IMR-90 (cell line): ENCODE results near the gene SLC28A2. TPM values are rescaled to one million over a fixed set of nuclear protein-coding genes. Genes with fewer than 3 reads are reported as not detected.

Experiments
- ATAC-seq: fragments of 200-7000 bp; cut with Tn5 transposase; 2 replicates; pipeline ENCODE4 v1.9.1; 2020; ENCODE audit warnings: low read depth, mild to moderate bottlenecking, moderate library complexity
- BruUV-seq: library from RNA; stranded (reverse); fragments of 400-500 nt; replicated peaks from 2 replicates; lab custom pipeline; 2021; lab: Mats Ljungman, UMichigan
- CTCF ChIA-PET: fragments of 300-600 bp; formaldehyde crosslinking; extraction: SDS; loops from one replicate; lab custom pipeline; 2021; ENCODE audit warnings: antibody characterized with exemption; lab: Yijun Ruan, JAX
- POLR2A ChIA-PET: fragments of 300-600 bp; sonication (Branson Sonifier 250); formaldehyde crosslinking; loops from one replicate; lab custom pipeline; 2022; ENCODE audit warnings: antibody characterized with exemption; ENCODE audit not compliant: unreplicated experiment; lab: Charles Lee
- DNase-seq: peaks from one replicate; pipeline ENCODE4 v3.0.0; 2013
- H2AFZ ChIP-seq: replicated peaks from 2 replicates; pipeline ENCODE3; 2013; ENCODE audit warnings: low read length, mild to moderate bottlenecking; ENCODE audit not compliant: poor library complexity
- H2AK5ac ChIP-seq: 2 replicates; pipeline ENCODE4 v1.6.1; 2013; ENCODE audit warnings: low read depth, low read length, inconsistent platforms
- H2AK9ac ChIP-seq: replicated peaks from 2 replicates; pipeline ENCODE3; 2013; ENCODE audit warnings: mild to moderate bottlenecking, low read depth, low read length, moderate library complexity; ENCODE audit not compliant: poor library complexity
- H2BK120ac ChIP-seq: 2 replicates; pipeline ENCODE4 v1.6.1; 2013; ENCODE audit warnings: low read depth, low read length, inconsistent platforms
- H2BK15ac ChIP-seq: 3 replicates; pipeline ENCODE4 v1.6.1; 2013; ENCODE audit warnings: low read depth, low read length, inconsistent platforms
- H2BK20ac ChIP-seq: 2 replicates; pipeline ENCODE4 v1.6.1; 2013; ENCODE audit warnings: low read depth, mild to moderate bottlenecking, inconsistent platforms, low read length, moderate library complexity
- H2BK5ac ChIP-seq: 2 replicates; pipeline ENCODE4 v1.6.1; 2013; ENCODE audit warnings: mild to moderate bottlenecking, low read depth, low read length, inconsistent platforms; ENCODE audit not compliant: poor library complexity, severe bottlenecking
- H3K14ac ChIP-seq: replicated peaks from 2 replicates; pipeline ENCODE4 v1.6.1; 2013; ENCODE audit warnings: low read depth, low read length, inconsistent platforms
- H3K18ac ChIP-seq: 2 replicates; pipeline ENCODE4 v1.6.1; 2013; ENCODE audit warnings: low read depth, low read length, control low read depth
- H3K23ac ChIP-seq: 2 replicates; pipeline ENCODE4 v1.6.1; 2013; ENCODE audit warnings: low read depth, low read length, inconsistent platforms
- H3K27ac ChIP-seq: 2 replicates; pipeline ENCODE4 v1.5.1; 2013; ENCODE audit warnings: mild to moderate bottlenecking, control low read depth, low read length; ENCODE audit not compliant: insufficient read depth
- H3K27me3 ChIP-seq: 2 replicates; pipeline ENCODE4 v1.6.1; 2013; ENCODE audit warnings: low read length; ENCODE audit not compliant: control insufficient read depth, insufficient read depth
- H3K36me3 ChIP-seq: 2 replicates; pipeline ENCODE4 v1.6.1; 2013; ENCODE audit warnings: low read length, mixed read lengths; ENCODE audit not compliant: control insufficient read depth, insufficient read depth
- H3K4ac ChIP-seq: 2 replicates; pipeline ENCODE4 v1.6.1; 2013; ENCODE audit warnings: low read depth, low read length, inconsistent platforms
- H3K4me1 ChIP-seq: 2 replicates; pipeline ENCODE4 v1.6.1; 2013; ENCODE audit warnings: low read length, mixed read lengths; ENCODE audit not compliant: control insufficient read depth, insufficient read depth
- H3K4me2 ChIP-seq: 2 replicates; pipeline ENCODE4 v1.6.1; 2013; ENCODE audit warnings: low read depth, mild to moderate bottlenecking, control low read depth, low read length, moderate library complexity
- H3K4me3 ChIP-seq: 2 replicates; pipeline ENCODE4 v1.5.1; 2013; ENCODE audit warnings: low read depth, mild to moderate bottlenecking, control low read depth, low read length, moderate library complexity; ENCODE audit not compliant: insufficient read depth
- H3K56ac ChIP-seq: 2 replicates; pipeline ENCODE4 v1.6.1; 2013; ENCODE audit warnings: low read length, inconsistent platforms; ENCODE audit not compliant: insufficient read depth; ENCODE audit errors: extremely low read depth
- H3K79me1 ChIP-seq, 2 experiments: 2 replicates each; pipeline ENCODE4 v1.6.1; 2013; ENCODE audit warnings: low read length in 2 of 2, inconsistent platforms in 1 of 2, low read depth in 1 of 2
- H3K9ac ChIP-seq: 2 replicates; pipeline ENCODE4 v1.6.1; 2013; ENCODE audit warnings: low read depth, low read length, control low read depth
- H3K9me1 ChIP-seq: 2 replicates; pipeline ENCODE4 v1.6.1; 2013; ENCODE audit warnings: low read length, inconsistent platforms; ENCODE audit not compliant: insufficient read depth
- H3K9me3 ChIP-seq: 2 replicates; pipeline ENCODE4 v1.6.1; 2013; ENCODE audit warnings: low read length; ENCODE audit not compliant: control insufficient read depth, insufficient read depth
- H4K20me1 ChIP-seq: 2 replicates; pipeline ENCODE4 v1.6.1; 2013; ENCODE audit warnings: low read length, inconsistent platforms; ENCODE audit not compliant: insufficient read depth
- H4K5ac ChIP-seq: 2 replicates; pipeline ENCODE4 v1.6.1; 2013; ENCODE audit warnings: mild to moderate bottlenecking, low read depth, low read length, control low read depth
- H4K8ac ChIP-seq, 2 experiments: 2 replicates each; pipeline ENCODE4 v1.6.1; 2013; ENCODE audit warnings: low read depth in 2 of 2, low read length in 2 of 2, control low read depth in 1 of 2, inconsistent platforms in 1 of 2
- H4K91ac ChIP-seq: 2 replicates; pipeline ENCODE4 v1.6.1; 2013; ENCODE audit warnings: low read depth, low read length, inconsistent platforms; ENCODE audit not compliant: insufficient read depth
- BHLHE40 ChIP-seq: fragments of 150-350 bp; IDR thresholded peaks from 2 replicates; pipeline ENCODE4 v1.6.1; 2016; ENCODE audit warnings: mild to moderate bottlenecking, low read depth, low read length
- CEBPB ChIP-seq: IDR thresholded peaks from 2 replicates; pipeline ENCODE4 v1.6.1; 2012; ENCODE audit warnings: low read depth, low read length, improper control_type of control experiment
- CHD1 ChIP-seq: IDR thresholded peaks from 2 replicates; pipeline ENCODE4 v1.6.1; 2012; ENCODE audit warnings: low read depth, low read length, improper control_type of control experiment
- FOS ChIP-seq: fragments of 150-350 bp; IDR thresholded peaks from 2 replicates; pipeline ENCODE4 v1.6.1; 2016; ENCODE audit warnings: low read depth, low read length
- MAFK ChIP-seq: IDR thresholded peaks from 2 replicates; pipeline ENCODE4 v1.6.1; 2012; ENCODE audit warnings: low read depth, low read length, improper control_type of control experiment
- MAZ ChIP-seq: IDR thresholded peaks from 2 replicates; pipeline ENCODE4 v1.6.1; 2012; ENCODE audit warnings: low read depth, mild to moderate bottlenecking, low read length, improper control_type of control experiment, moderate library complexity, borderline replicate concordance
- MXI1 ChIP-seq: IDR thresholded peaks from 2 replicates; pipeline ENCODE4 v1.6.1; 2012; ENCODE audit warnings: low read depth, mild to moderate bottlenecking, low read length, moderate library complexity, borderline replicate concordance
- NFE2L2 ChIP-seq: fragments of 150-350 bp; IDR thresholded peaks from 2 replicates; pipeline ENCODE4 v1.6.1; 2016; ENCODE audit warnings: low read depth, mild to moderate bottlenecking, low read length
- POLR2A ChIP-seq: IDR thresholded peaks from 2 replicates; pipeline ENCODE4 v1.6.1; 2012; ENCODE audit warnings: mild to moderate bottlenecking, low read depth, low read length
- RAD21 ChIP-seq: IDR thresholded peaks from 2 replicates; pipeline ENCODE4 v1.6.1; 2012; ENCODE audit warnings: low read length, improper control_type of control experiment
- RCOR1 ChIP-seq: IDR thresholded peaks from 2 replicates; pipeline ENCODE4 v1.6.1; 2012; ENCODE audit warnings: mild to moderate bottlenecking, low read length, improper control_type of control experiment; ENCODE audit not compliant: insufficient replicate concordance
- RFX5 ChIP-seq: IDR thresholded peaks from 2 replicates; pipeline ENCODE4 v1.8.0; 2012; ENCODE audit warnings: low read depth, mild to moderate bottlenecking, low read length, moderate library complexity
- SMC3 ChIP-seq: fragments of 150-350 bp; IDR thresholded peaks from 2 replicates; pipeline ENCODE4 v1.6.1; 2016; ENCODE audit warnings: low read depth, mild to moderate bottlenecking, antibody characterized with exemption, low read length, moderate library complexity
- WGBS, 2 experiments: methylation state at CpG; one replicate each; pipeline versions ENCODE4 v1.1.5 to v1.1.7; 2013; ENCODE audit warnings: missing lambda C conversion rate in 2 of 2; ENCODE audit not compliant: insufficient read length in 1 of 2; ENCODE audit errors: extremely low coverage in 2 of 2; 5-methylcytosine and 5-hydroxymethylcytosine counted together
- dilution Hi-C: fragments of 300-500 bp; cut with HindIII; formaldehyde crosslinking; loops from one replicate; pipeline ENCODE4 v1.14.3; 2018; ENCODE audit warnings: low sequenced_read_pairs; ENCODE audit not compliant: unreplicated experiment
- in situ Hi-C: fragments of 300-500 bp; cut with MboI; formaldehyde crosslinking; loops from 3 replicates; pipeline ENCODE4 v1.14.3; 2019; ENCODE audit warnings: low sequenced_read_pairs, inconsistent platforms, mixed read lengths
- intact Hi-C: fragments of 100-400 bp; cut with micrococcal nuclease; formaldehyde crosslinking; loops from 2 replicates; pipeline ENCODE4 v1.10.0; 2022
- polyA plus RNA-seq, 3 experiments: library from polyadenylated mRNA; depleted of rRNA; stranded (reverse); fragments of >200 nt; gene quantifications; 2 replicates each; pipeline ENCODE4 v1.2.3, GENCODE V29; 2012; ENCODE audit warnings: low replicate concordance in 1 of 3
- total RNA-seq: library from RNA; depleted of rRNA; stranded (reverse); fragments of >200 nt; gene quantifications from 2 replicates; pipeline ENCODE4 v1.2.3, GENCODE V29; 2012
- TF ChIP-seq, protein P1 (sequence below): fragments of 150-350 bp; IDR thresholded peaks from 2 replicates; pipeline ENCODE4 v1.6.1; 2017; ENCODE audit warnings: mild to moderate bottlenecking, antibody characterized with exemption, low read length, low read depth
- TF ChIP-seq, protein P2 (sequence below): fragments of 150-350 bp; IDR thresholded peaks from 2 replicates; pipeline ENCODE4 v1.6.1; 2016; ENCODE audit warnings: low read depth, mild to moderate bottlenecking, low read length, moderate library complexity, borderline replicate concordance
- TF ChIP-seq, protein P3 (sequence below): conservative IDR thresholded peaks from 2 replicates; pipeline ENCODE4 v1.5.1; 2012; ENCODE audit warnings: mild to moderate bottlenecking, low read depth, low read length, improper control_type of control experiment

Gene SLC28A2
- total and polyA plus RNA-seq, 2 of the 4 experiments (the other 2 are of a cell fraction), result not detected

DNA sequence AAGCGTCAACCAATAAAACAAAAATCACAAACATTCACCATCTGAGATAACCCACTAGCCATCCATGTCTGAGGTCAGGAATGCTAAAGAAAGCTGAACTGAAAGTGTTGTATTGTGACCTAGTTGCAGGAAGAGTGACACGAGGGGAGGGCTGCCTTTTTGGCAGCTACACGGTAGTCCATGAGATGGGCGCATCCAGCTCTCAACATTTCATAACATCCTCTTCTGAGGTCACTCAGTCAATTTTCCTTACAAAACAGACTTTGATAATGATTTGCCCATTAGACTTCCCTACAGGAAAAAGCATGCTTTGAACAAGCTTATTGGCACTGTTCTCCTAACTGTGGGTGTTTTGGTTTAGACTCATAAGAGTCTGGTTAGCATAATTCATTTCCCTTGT, 48.9 kb upstream of the SLC28A2 start:
- no peak overlapping the region for H3K4me3 ChIP-seq
- no peaks in the 10 kb centered on the region for H3K36me3 ChIP-seq
- no peak overlapping the region for H3K4ac ChIP-seq
- no peak overlapping the region for H3K4me2 ChIP-seq
- no peak overlapping the region for H4K5ac ChIP-seq
- BruUV-seq, result no TSS peak
- in situ Hi-C loops (no loop called here), dilution Hi-C loops (no loop called here), intact Hi-C loops (no loop called here)
- no peaks in the 10 kb centered on the region for H4K20me1 ChIP-seq
- H2AK5ac ChIP-seq, result no peak overlapping the region
- no peak overlapping the region for H3K18ac ChIP-seq
- H2AFZ ChIP-seq, result no peak overlapping the region
- no CpG with 5 or more reads among the region's 4 CpGs for WGBS, 2 experiments
- H2BK5ac ChIP-seq, result no peak overlapping the region
- H2BK15ac ChIP-seq, result no peak overlapping the region
- ChIA-PET POLR2A (no interaction called here), CTCF (no interaction called here)
- no peak overlapping the region for H3K23ac ChIP-seq
- DNase-seq, result no peak
- H3K9me1 ChIP-seq, result 0 out of 2 replicates have a peak, but pooled peaks cover 6% of the 10 kb centered on the region
- no peak overlapping the region for H3K27ac ChIP-seq
- no peak overlapping the region for H3K56ac ChIP-seq
- no peak overlapping the region for H2AK9ac ChIP-seq
- H3K4me1 ChIP-seq, result peaks cover 2% of the 10 kb centered on the region; the same call in 1 of the 2 replicates
- H3K9ac ChIP-seq, result no peak overlapping the region
- no peaks in the 10 kb centered on the region; the same call in 1 of the 2 replicates for H3K27me3 ChIP-seq
- TF ChIP-seq, protein P1, sequence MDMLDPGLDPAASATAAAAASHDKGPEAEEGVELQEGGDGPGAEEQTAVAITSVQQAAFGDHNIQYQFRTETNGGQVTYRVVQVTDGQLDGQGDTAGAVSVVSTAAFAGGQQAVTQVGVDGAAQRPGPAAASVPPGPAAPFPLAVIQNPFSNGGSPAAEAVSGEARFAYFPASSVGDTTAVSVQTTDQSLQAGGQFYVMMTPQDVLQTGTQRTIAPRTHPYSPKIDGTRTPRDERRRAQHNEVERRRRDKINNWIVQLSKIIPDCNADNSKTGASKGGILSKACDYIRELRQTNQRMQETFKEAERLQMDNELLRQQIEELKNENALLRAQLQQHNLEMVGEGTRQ, result no peak
- TF ChIP-seq, protein P2, sequence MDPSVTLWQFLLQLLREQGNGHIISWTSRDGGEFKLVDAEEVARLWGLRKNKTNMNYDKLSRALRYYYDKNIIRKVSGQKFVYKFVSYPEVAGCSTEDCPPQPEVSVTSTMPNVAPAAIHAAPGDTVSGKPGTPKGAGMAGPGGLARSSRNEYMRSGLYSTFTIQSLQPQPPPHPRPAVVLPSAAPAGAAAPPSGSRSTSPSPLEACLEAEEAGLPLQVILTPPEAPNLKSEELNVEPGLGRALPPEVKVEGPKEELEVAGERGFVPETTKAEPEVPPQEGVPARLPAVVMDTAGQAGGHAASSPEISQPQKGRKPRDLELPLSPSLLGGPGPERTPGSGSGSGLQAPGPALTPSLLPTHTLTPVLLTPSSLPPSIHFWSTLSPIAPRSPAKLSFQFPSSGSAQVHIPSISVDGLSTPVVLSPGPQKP, result no peak
- TF ChIP-seq FOS (no peak), CEBPB (no peak), RAD21 (no peak), RFX5 (no peak), MAFK (no peak), RCOR1 (no peak), MXI1 (no peak), SMC3 (no peak), CHD1 (no peak), MAZ (no peak), POLR2A (no peak), NFE2L2 (no peak), BHLHE40 (no peak)
- TF ChIP-seq, protein P3, sequence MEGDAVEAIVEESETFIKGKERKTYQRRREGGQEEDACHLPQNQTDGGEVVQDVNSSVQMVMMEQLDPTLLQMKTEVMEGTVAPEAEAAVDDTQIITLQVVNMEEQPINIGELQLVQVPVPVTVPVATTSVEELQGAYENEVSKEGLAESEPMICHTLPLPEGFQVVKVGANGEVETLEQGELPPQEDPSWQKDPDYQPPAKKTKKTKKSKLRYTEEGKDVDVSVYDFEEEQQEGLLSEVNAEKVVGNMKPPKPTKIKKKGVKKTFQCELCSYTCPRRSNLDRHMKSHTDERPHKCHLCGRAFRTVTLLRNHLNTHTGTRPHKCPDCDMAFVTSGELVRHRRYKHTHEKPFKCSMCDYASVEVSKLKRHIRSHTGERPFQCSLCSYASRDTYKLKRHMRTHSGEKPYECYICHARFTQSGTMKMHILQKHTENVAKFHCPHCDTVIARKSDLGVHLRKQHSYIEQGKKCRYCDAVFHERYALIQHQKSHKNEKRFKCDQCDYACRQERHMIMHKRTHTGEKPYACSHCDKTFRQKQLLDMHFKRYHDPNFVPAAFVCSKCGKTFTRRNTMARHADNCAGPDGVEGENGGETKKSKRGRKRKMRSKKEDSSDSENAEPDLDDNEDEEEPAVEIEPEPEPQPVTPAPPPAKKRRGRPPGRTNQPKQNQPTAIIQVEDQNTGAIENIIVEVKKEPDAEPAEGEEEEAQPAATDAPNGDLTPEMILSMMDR, result no peak
- ATAC-seq, result no peak
- H4K91ac ChIP-seq, result no peak overlapping the region
- no peaks in the 10 kb centered on the region for H3K9me3 ChIP-seq
- no peak overlapping the region for H2BK20ac ChIP-seq
- no peaks in the 10 kb centered on the region for H3K79me1 ChIP-seq
- H3K14ac ChIP-seq, result no peak overlapping the region
- no peak overlapping the region for H2BK120ac ChIP-seq
- H4K8ac ChIP-seq, result no peak overlapping the region
